GM11168 (cell line): Measurements from ENCODE around the gene CBL.
"Not testable (repeated sequence)": the region's sequence is repeated elsewhere in the genome, so short reads cannot be mapped to it uniquely, and the experiment has no call there.

ENCODE experiments used
- in situ Hi-C: fragments of 300-500 bp; cut with MboI; formaldehyde crosslinking; loops from one replicate; pipeline ENCODE4 v1.12.0; 2022; ENCODE audit warnings: low sequenced_read_pairs; ENCODE audit not compliant: unreplicated experiment

The CBL gene

DNA sequence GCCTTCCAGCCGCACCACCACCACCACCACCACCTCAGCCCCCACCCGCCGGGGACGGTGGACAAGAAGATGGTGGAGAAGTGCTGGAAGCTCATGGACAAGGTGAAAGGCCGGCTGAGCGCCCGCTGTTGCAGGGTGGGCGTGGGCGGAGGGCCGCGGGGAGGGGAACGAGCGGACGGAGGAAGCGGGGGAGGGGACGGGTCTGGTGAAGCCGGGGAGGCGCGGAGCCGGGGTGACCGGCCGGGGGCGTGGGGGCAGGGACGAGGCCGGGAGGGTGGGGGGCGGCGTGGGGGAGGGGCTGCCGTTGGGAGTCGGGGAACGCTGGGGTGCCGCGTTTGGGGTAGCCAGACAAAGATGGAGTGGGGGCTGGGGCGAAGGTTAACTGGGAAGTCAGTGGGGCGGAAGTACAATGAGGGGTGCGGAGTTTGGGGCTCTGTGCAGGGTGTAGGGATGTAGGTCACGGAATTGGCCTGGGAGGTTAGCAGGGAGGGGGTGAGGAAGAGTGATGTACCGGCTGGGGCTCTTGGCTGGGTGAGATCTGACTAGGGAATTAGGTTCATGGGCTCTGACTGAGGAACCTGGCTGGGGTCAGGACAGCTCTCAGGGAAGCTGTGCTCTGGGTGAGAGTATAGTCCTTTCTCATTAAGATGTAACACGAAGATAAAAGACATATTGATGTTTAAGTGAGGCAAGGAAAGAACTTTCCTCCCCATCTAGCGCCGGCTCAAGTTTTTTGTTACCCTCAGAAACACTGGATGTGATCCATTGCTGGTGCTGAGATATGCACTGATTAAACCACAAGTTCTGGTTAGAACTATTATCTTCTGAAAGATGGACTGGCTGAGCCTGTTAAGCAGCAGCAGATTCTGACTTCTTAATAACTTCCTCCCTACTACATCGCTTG lies 624 bp downstream of the CBL start:
- in situ Hi-C loops = no loop called here

DNA sequence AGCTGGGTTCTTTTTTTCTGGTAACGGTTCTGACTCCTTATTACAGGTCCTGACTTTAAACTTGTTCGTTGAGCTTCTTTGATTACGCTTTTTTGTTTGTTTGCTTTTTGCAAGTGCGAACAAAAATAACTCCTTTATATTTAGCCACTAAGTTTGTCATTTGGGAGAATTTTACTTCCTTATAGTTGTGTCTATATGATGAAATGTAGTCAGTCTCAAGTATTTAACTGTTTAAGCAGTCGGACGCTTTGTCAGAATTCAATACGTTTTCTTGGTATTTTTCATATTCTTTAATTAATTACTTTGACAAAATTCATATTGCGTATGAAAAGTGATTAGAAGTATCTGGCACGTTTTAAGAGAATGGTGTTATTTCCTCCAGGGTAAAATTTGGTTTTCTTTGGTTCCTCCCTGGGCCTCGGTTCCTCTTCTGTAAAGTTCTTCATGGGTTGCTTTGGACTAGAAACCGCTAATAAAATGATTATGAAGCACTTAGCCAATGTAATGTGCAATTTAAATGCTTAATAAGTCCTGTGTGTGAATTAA lies 1.3 kb downstream of the CBL start:
- in situ Hi-C loops = no loop called here

- in situ Hi-C loops = no loop called here
These were observed 3.0 kb downstream of the CBL start for GRCh38 chr11:119209186-119209585.

DNA sequence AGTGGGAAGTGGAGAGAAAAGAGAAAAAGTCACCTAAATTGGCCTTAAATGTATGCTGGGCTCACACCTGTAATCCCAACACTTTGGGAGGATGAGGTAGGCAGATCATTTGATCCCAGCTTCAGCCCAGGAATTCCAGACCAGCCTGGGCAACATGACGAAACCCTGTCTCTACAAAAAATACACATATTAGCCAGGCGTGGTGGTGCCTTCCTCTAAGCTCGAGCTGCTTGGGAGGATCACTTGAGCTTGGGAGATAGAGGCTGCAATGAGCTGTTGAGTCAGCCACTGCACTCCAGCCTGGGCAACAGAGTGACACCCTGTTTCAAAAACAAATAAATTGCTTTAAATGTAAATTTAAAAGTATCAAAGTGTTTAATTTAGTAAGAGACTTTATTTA lies 3.9 kb downstream of the CBL start:
- in situ Hi-C loops = no loop called here

DNA sequence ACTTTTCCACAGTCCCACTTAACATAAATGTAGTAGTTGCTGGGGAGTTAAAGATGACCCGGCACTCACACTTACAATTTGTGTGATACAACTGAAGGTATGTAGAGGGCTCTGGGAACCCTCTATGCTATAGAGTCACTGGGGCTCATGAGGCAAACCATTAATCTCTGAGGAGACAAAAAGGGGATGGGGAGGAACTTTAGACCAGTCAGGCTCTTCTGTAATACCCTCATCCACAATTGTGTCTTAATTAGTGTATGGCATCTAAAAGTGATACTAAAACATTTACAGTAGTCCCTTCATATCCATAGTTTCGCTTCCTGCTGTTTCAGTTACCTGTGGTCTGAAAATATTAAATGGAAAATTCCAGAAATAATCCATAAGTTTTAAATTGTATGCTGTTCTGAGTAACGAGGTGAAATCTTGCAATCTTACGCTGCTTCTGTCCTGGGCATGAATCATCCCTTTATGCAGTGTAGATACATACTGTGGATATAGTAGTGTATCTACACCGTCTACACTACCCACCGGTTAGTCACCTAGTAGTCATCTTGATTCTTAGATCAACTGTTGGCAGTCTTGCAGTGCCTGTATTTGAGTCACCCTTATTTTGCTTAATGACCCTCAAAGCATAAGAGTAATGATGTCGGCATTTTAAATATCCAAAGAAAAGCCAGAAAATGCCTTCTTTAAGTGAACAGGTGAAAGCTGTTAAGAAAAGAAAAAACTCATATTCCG lies 12.2 kb downstream of the CBL start:
- in situ Hi-C loops = no loop called here

DNA sequence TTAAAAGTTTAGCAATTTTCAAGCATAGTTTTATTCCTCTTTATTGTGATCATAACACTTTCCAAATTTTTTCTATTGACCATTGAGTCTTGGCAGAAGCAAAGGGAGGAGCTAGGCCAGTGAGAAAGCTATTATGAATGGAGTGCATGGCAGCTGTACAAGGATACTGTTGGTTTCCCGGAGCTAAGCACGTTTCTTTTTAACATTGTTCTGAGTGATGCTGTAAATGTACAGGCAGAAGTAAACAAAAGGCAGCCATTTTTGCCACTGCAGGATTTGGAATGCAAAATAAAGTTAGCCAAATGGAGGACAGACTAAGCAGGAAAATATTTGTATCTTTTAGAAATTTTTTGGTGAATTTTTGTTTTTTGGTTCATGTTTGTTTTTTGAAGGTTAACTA lies 16.2 kb downstream of the CBL start:
- in situ Hi-C loops = no loop called here

GRCh38 chr11:119222891-119223290 lies 16.8 kb downstream of the CBL start:
- in situ Hi-C loops = no loop called here

DNA sequence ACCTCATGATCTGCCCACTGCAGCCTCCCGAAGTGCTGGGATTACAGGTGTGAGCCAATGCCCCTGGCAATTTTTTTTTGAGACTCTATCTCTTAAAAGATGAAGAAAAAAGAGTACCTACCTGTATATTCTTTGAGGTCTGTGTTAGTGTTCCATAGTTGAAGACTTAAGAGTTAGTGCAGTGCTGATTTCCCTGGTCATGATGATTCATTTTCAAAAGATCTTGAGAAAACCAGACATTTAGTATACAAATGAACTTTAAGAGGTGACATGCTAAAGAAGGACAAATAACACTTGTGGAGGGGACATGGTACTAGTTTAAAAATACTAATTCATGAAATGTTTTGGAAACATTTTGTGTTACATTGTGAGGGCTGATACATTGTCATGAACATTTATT lies 17.7 kb downstream of the CBL start:
- in situ Hi-C loops = no loop called here

DNA sequence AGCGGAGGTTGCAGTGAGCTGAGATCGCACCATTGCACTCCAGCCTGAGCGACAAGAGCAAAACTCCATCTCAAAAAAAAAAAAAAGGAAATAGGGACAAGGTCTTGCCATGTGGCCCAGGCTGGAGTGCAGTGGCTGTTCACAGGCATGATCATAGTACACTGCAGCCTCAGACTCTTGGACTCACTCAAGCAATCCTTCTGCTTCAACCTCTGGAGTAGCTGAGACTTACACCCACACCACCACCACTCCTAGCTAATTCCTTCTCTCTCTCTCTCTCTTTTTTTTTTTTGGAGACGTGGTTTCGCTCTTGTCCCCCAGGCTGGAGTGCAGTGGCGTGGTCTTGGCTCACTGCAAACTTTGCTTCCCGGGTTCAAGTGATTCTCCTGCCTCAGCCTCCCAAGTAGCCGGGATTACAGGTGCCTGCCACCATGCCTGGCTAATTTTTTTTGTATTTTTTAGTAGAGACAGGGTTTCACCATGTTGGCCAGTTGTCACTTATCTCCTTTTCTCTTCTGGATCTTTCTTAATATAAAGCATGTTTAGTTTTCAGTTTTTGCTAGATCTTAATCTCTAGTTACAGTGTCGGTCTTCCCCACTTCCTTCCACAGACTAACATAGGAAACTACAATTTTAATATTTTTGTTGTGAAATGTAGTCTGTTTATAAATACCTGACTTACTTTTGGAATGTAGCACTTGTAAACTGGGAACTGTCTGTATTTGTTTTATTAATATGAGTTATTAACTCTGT lies 22.6 kb downstream of the CBL start:
- in situ Hi-C loops = not testable (repeated sequence)

DNA sequence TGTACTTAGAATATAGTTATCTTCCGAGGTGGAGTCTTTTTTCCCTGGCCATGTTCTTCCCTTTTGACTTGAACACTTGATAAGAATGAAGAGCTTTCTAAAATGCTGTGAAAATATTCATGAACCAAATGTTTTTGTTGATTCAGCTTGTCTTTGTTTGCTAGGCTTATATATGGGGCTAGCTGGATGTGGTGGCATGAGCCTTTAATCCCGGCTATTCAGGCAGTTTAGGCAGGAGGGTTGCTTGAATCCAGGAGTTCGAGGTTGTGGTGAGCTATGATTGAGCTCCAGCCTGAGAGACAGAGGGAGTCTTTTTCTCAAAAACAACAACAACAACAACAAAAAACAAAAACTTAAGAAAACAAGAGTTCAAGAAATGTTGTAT lies 23.1 kb downstream of the CBL start:
- in situ Hi-C loops = no loop called here

- in situ Hi-C loops = no loop called here
These were observed 23.6 kb downstream of the CBL start for GRCh38 chr11:119229741-119230140.

DNA sequence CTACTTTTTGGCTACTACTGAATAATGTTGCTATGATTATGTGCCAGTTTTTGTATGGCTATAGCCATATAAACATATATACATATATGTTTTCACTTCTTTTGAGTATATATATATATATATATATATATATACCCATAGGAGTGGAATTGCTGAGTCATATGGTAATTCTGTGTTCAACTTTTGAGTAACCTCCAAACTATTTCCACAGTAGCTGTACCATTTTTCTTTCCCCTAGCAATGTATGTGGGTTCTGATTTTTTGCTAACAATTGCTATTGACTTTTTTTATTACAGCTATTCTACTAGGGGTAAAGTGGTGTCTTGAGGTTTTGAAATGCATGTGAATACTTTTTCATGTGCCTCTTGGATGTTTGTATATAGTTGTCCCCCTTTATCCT lies 30.4 kb downstream of the CBL start:
- in situ Hi-C loops = no loop called here

DNA sequence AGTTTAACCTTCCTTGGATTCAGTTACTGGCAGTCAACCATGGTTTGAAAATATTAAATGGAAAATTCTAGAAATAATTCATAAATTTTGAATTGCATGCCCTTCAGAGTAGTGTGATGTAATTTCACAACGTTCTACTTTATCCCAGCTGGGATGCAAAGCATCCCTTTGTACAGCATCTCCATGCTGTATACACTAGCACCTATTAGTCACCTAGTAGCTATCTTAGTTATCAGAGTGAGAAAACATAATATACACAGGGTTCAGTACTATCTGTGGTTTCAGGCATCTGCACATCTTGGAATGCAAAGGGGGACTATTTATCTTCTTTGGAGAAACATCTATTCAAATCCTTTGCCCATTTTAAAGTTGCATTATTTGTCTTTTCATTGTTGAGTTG lies 30.8 kb downstream of the CBL start:
- in situ Hi-C loops = no loop called here

DNA sequence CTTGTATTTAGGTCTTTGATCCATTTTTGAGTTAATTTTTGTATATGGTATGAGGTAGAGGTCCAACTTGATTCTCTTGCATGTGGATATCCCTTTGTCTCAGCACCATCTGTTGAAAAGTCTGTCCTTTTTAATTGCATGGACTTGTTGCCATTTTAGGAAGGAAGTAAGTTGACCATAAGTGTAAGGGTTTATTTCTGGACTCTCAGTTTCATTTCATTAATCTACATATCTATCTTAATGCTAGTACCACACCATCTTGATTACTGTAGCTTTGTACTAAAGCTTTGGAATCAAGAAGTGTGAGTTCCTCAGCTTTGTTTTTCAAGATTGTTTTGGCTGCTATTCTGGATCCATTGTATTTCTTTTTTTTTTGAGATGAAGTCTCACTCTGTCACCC lies 31.4 kb downstream of the CBL start:
- in situ Hi-C loops = no loop called here

DNA sequence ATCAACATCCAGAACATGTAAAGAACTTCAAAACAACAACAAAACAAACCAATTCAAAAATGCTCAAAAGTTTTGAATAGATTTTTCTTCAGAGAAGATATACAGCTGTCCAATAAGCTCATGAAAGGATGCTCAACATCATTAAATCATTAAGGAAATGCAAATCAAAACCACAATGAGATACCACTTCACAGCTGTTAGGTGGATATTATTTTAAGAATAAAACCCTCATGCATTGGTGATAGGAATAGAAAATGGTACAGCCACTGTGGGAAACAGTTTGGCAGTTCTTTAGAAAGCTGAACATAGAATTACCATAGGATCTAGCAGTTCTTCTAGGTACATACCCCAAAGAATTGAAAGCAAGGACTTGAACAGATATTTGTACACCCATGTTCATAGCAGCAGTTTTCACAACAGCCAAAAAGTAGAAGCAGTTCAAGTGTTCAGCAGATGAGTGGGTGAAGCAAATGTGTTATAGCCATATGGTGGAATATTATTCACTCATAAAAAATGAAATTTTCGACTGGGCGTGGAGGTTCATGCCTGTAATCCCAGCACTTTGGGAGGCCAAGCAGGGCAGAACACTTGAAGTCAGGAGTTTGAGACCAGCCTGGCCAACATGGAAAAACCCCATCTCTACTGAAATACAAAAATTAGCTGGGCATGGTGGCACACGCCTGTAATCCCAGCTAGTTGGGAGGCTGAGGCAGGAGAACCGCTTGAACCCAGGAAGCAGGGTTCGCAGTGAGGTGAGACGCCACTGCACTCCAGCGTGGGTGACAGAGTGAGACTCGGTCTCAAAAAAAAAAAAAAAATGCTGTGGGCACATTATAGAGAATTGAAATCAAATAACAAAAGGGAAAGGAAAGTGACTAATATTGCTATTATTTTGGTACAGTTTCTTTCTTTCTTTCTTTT lies 42.9 kb downstream of the CBL start:
- in situ Hi-C loops = no loop called here

DNA sequence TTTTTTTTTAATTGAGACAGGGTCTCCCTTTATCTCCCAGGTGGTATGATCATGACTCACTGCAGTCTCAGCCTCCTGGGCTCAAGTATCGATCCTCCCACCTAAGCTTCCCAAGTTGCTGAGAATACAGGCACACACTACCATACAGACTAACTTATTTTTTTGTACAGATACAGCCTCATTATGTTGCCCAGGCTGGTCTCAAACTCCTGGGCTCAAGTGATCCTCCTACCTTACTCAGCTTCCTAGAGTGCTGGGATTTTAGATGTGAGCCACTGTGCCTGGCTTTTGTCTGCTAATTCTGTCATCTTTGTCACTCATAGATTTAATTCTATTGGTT lies 43.5 kb downstream of the CBL start:
- in situ Hi-C loops = no loop called here

DNA sequence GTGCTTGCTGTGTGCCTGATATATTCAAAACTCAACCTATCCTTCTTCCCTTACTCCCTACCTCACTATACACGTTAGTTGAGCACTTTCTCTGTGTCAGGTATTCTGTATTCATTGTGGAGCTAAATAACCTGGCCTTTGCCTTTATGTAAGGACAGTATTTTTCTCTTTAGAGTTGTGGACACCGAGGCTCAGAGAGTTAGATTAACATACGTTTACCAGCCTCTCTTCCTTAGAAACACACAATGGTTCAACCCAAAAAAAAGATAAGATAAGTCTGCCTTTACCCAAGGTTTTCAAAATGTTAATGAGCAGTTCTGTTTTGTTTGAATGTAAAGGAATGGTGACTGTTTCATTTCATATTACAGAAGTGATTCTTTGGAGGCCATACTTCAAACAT lies 45.0 kb downstream of the CBL start:
- in situ Hi-C loops = no loop called here

GRCh38 chr11:119254239-119254638 lies 48.1 kb downstream of the CBL start:
- in situ Hi-C loops = no loop called here

DNA sequence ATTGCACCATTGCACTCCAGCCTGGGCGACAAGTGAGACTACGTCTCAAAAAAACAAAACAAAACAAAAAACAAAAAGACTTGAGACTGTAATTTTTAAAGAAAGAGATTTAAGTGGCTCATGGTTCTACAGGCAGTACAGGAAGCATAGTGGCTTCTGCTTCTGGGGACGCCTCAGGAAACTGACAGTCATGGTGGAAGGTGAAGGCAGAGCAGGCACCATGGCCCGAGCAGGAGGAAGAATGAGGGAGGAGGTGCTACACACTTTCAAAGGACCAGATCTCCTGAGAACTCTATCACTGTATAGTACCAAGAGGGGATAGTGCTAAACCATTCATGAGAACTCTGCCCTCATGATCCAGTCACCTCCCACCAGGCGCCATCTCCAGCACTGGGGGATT lies 52.0 kb downstream of the CBL start:
- in situ Hi-C loops = no loop called here

GRCh38 chr11:119258983-119259382 lies 52.8 kb downstream of the CBL start:
- in situ Hi-C loops = no loop called here
